ENCODE results near the gene PAX5. TPM values are rescaled to one million over a fixed set of nuclear protein-coding genes. Genes with fewer than 3 reads are reported as not detected.

Gene PAX5
- total RNA-seq, 1 donor from 2014 or later, result 0.32 TPM

- intact Hi-C loops (cut with micrococcal nuclease), result loop anchor here (1.0 to 5.0 kb wide), 7 partner anchors 10 to 271 kb away; partner anchors contain the start of gene ZCCHC7
These were observed 3.6 kb upstream of the PAX5 start for GRCh38 chr9:37037503-37038301.

GRCh38 chr9:37036776-37037502 lies 2.9 kb upstream of the PAX5 start:
- intact Hi-C loops (cut with micrococcal nuclease), result loop anchor here (1.0 to 5.0 kb wide), 7 partner anchors 10 to 272 kb away; partner anchors contain the start of gene ZCCHC7

- intact Hi-C loops (cut with micrococcal nuclease), result loop anchor here (2.0 to 5.0 kb wide), 6 partner anchors 14 to 272 kb away; partner anchors contain the start of gene ZCCHC7
These were observed 2.3 kb upstream of the PAX5 start for GRCh38 chr9:37036371-37036775.

GRCh38 chr9:37035648-37036370 lies 1.7 kb upstream of the PAX5 start:
- intact Hi-C loops (cut with micrococcal nuclease), result loop anchor here (2.0 to 5.0 kb wide), 6 partner anchors 13 to 273 kb away; partner anchors contain the start of gene ZCCHC7

- intact Hi-C loops (cut with micrococcal nuclease), result loop anchor here (5.0 kb wide), 1 partner anchor 268 kb away; no protein-coding TSS in a partner anchor
These were observed 1.0 kb upstream of the PAX5 start for GRCh38 chr9:37034938-37035647.

GRCh38 chr9:37034305-37034937 lies 353 bp upstream of the PAX5 start:
- intact Hi-C loops (cut with micrococcal nuclease), result no loop called here

GRCh38 chr9:37033141-37033540 lies 927 bp downstream of the PAX5 start:
- intact Hi-C loops (cut with micrococcal nuclease), result no loop called here

GRCh38 chr9:37032713-37033112 lies 1.4 kb downstream of the PAX5 start:
- intact Hi-C loops (cut with micrococcal nuclease), result no loop called here

GRCh38 chr9:37031902-37032301 lies 2.2 kb downstream of the PAX5 start:
- intact Hi-C loops (cut with micrococcal nuclease), result no loop called here

- intact Hi-C loops (cut with micrococcal nuclease), result no loop called here
These were observed 3.0 kb downstream of the PAX5 start for GRCh38 chr9:37031081-37031480.

GRCh38 chr9:37030611-37030939 lies 3.5 kb downstream of the PAX5 start:
- intact Hi-C loops (cut with micrococcal nuclease), result no loop called here

- intact Hi-C loops (cut with micrococcal nuclease), result no loop called here
These were observed 4.1 kb downstream of the PAX5 start for GRCh38 chr9:37029776-37030610.

- intact Hi-C loops (cut with micrococcal nuclease), result no loop called here
These were observed 4.7 kb downstream of the PAX5 start for GRCh38 chr9:37029304-37029775.

GRCh38 chr9:37028420-37029031 lies 5.5 kb downstream of the PAX5 start:
- intact Hi-C loops (cut with micrococcal nuclease), result no loop called here

- intact Hi-C loops (cut with micrococcal nuclease), result loop anchor here (1.0 to 2.0 kb wide), 4 partner anchors 10 to 275 kb away; no protein-coding TSS in a partner anchor
These were observed 6.3 kb downstream of the PAX5 start for GRCh38 chr9:37027582-37028419.

GRCh38 chr9:37026931-37027581 lies 7.0 kb downstream of the PAX5 start:
- intact Hi-C loops (cut with micrococcal nuclease), result loop anchor here (1.0 to 2.0 kb wide), 4 partner anchors 10 to 276 kb away; no protein-coding TSS in a partner anchor

Data from T-helper 1 cell treated with Interleukin-12 subunit alpha and Interleukin-12 subunit beta and Interleukin-4 antibody, amounts not matched to agents 30 ng/mL and 1 ng/mL, for 36 hours (primary cell).